Kidney epithelial cell (primary cell): ENCODE measurements around the gene MYLK. TPM values are rescaled to one million over a fixed set of nuclear protein-coding genes. Genes with fewer than 3 reads are reported as not detected.

Experiments used
- DNase-seq: peaks from one replicate; pipeline ENCODE4 v3.0.0-alpha.2; 2010; ENCODE audit warnings: low read depth
- H3K27me3 ChIP-seq: 2 replicates; pipeline ENCODE4 v1.6.0; 2011; ENCODE audit warnings: low read length; ENCODE audit not compliant: control insufficient read depth, insufficient read depth
- H3K36me3 ChIP-seq: 2 replicates; pipeline ENCODE4 v1.5.1; 2011; ENCODE audit warnings: low read length; ENCODE audit not compliant: control insufficient read depth, insufficient read depth
- H3K4me3 ChIP-seq: 2 replicates; pipeline ENCODE4 v1.5.1; 2011; ENCODE audit warnings: low read depth, mild to moderate bottlenecking, control low read depth, low read length
- CTCF ChIP-seq: IDR thresholded peaks from 2 replicates; pipeline ENCODE4 v1.5.1; 2011; ENCODE audit warnings: mild to moderate bottlenecking, moderate library complexity, low read length, control low read depth, inconsistent platforms; ENCODE audit not compliant: insufficient read depth, poor library complexity, severe bottlenecking
- total RNA-seq: library from RNA; depleted of rRNA; stranded (reverse); fragments of >200 nt; gene quantifications from 2 replicates; pipeline ENCODE4 v1.2.3, GENCODE V29; 2015

The MYLK gene
- total RNA-seq, 1 donor from 2014 or later, result 49.7 TPM

GRCh38 chr3:123816673-123817207 is 67.4 kb downstream of the MYLK start:
- Histone ChIP-seq H3K27me3 (no peaks in the 10 kb centered on the region), H3K4me3 (no peak overlapping the region), H3K36me3 (no peaks in the 10 kb centered on the region)
- TF ChIP-seq CTCF, result no peak
- DNase-seq, result no peak

GRCh38 chr3:123815981-123816380 is 68.2 kb downstream of the MYLK start:
- no peaks in the 10 kb centered on the region for H3K36me3 ChIP-seq
- H3K4me3 ChIP-seq, result no peak overlapping the region
- DNase-seq, result no peak
- TF ChIP-seq CTCF, result no peak
- no peaks in the 10 kb centered on the region for H3K27me3 ChIP-seq

- DNase-seq, result no peak
- Histone ChIP-seq H3K36me3 (peaks cover 1% of the 10 kb centered on the region), H3K4me3 (no peak overlapping the region), H3K27me3 (no peaks in the 10 kb centered on the region)
- TF ChIP-seq CTCF, result no peak
These were observed 70.3 kb downstream of the MYLK start for GRCh38 chr3:123813876-123814275.

- H3K36me3 ChIP-seq, result peaks cover 3% of the 10 kb centered on the region
- no peaks in the 10 kb centered on the region for H3K27me3 ChIP-seq
- TF ChIP-seq CTCF, result no peak
- no peak overlapping the region for H3K4me3 ChIP-seq
- DNase-seq, result no peak
These were observed 74.5 kb downstream of the MYLK start for GRCh38 chr3:123809597-123809996.

GRCh38 chr3:123808812-123809211 is 75.3 kb downstream of the MYLK start:
- no peak for TF ChIP-seq CTCF
- no peak for DNase-seq
- Histone ChIP-seq H3K36me3 (peaks cover 3% of the 10 kb centered on the region), H3K4me3 (no peak overlapping the region), H3K27me3 (no peaks in the 10 kb centered on the region)

- DNase-seq, result no peak
- no peaks in the 10 kb centered on the region for H3K27me3 ChIP-seq
- no peak for TF ChIP-seq CTCF
- H3K4me3 ChIP-seq, result no peak overlapping the region
- H3K36me3 ChIP-seq, result peaks cover 3% of the 10 kb centered on the region
These were observed 76.3 kb downstream of the MYLK start for GRCh38 chr3:123807820-123808219.
